Chondrocyte (in vitro differentiated cells): ENCODE data around the gene CRLF2. TPM values are rescaled to one million over a fixed set of nuclear protein-coding genes. Genes with fewer than 3 reads are reported as not detected.
"Not testable (repeated sequence)": the region's sequence is repeated elsewhere in the genome, so short reads cannot be mapped to it uniquely, and the experiment has no call there.

Experiments used
- DNase-seq: peaks from one replicate; pipeline ENCODE4 v3.0.0; 2021; ENCODE audit warnings: mixed read lengths, low spot score
- H3K27ac Mint-ChIP-seq: one replicate; pipeline ENCODE4 v1.8.0; 2021; ENCODE audit warnings: mild to moderate bottlenecking, moderate library complexity, mixed read lengths; ENCODE audit not compliant: unreplicated experiment
- H3K27me3 Mint-ChIP-seq: 2 replicates; pipeline ENCODE4 v1.8.0; 2021; ENCODE audit warnings: low read depth, mixed read lengths
- H3K36me3 Mint-ChIP-seq: 2 replicates; pipeline ENCODE4 v1.8.0; 2021; ENCODE audit warnings: low read depth, mixed read lengths
- H3K4me1 Mint-ChIP-seq: 2 replicates; pipeline ENCODE4 v1.8.0; 2021; ENCODE audit warnings: low read depth, mild to moderate bottlenecking, mixed read lengths
- H3K4me3 Mint-ChIP-seq: one replicate; pipeline ENCODE4 v1.8.0; 2021; ENCODE audit warnings: mild to moderate bottlenecking, moderate library complexity, mixed read lengths; ENCODE audit not compliant: unreplicated experiment
- H3K9me3 Mint-ChIP-seq: 2 replicates; pipeline ENCODE4 v1.8.0; 2021; ENCODE audit warnings: low read depth, mixed read lengths
- total RNA-seq: library from RNA; stranded (reverse); gene quantifications from 3 replicates; pipeline ENCODE4 v1.2.1, GENCODE V29; 2021
- TF ChIP-seq, protein P1 (sequence below): fragments of 200-600 bp; sonication (generic); IDR thresholded peaks from 2 replicates; pipeline ENCODE4 v1.5.0; 2021; ENCODE audit warnings: antibody characterized with exemption, mild to moderate bottlenecking, moderate library complexity

Gene CRLF2
- total RNA-seq, 1 donor from 2014 or later, result not detected

DNA sequence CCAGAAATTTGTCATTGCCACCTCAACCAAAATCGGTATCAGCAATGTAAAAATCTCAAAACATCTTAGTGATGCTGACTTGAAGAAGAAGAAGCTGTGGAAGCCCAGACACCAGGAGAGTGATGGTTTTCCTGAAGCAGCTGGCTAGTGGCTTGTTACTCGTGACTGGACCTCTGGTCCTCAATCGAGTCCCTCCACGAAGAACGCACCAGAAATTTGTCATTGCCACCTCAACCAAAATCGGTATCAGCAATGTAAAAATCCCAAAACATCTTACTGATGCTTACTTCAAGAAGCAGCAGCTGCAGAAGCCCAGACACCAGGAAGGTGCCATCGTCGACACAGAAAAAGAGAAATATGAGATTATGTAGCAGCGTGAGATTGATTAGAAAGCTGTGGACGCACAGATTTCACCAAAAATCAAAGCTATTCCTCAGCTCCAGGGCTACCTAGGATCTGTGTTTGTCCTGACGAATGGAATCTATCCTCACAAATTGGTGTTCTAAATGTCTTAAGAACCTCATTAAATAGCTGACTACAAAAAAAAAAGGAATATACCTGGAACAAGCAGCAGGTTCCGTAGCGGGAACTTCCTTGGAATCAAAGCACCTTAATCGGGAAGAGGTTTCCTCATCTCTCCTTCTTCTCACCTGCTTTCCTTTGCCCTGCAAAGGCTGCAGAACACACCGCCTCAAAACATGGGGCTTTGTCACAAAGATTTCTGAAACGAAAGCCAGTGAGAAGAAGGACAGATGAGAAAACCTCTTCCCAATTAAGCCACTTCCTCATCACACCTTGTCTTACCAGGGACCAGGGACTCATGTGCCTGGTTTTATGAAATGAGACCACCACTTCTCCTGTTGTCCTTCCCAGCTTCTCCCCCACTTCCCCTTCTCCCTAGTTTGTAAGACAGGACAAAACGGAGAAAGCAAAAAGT, 37.6 kb downstream of the CRLF2 start:
- DNase-seq, H3K36me3 Mint-ChIP-seq, H3K4me3 Mint-ChIP-seq, H3K27ac Mint-ChIP-seq, H3K9me3 Mint-ChIP-seq: not testable (repeated sequence)
- peaks cover 29% of the 10 kb centered on the region for H3K27me3 Mint-ChIP-seq
- peaks cover 11% of the 10 kb centered on the region for H3K4me1 Mint-ChIP-seq

DNA sequence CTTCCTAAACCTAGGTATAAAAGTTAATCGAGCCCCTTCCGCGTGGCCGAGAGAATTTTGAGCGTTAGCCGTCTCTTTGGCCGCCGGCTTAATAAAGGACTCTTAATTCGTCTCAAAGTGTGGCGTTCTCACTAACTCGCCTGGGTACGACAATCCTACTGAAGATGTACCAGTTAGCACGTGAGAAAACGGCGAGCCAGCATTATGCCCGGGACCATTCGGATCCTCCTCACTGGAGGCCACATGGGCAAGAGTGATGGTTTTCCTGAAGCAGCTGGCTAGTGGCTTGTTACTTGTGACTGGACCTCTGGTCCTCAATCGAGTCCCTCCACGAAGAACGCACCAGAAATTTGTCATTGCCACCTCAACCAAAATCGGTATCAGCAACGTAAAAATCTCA, 39.0 kb downstream of the CRLF2 start:
- H3K4me3 Mint-ChIP-seq, result not testable (repeated sequence)

DNA sequence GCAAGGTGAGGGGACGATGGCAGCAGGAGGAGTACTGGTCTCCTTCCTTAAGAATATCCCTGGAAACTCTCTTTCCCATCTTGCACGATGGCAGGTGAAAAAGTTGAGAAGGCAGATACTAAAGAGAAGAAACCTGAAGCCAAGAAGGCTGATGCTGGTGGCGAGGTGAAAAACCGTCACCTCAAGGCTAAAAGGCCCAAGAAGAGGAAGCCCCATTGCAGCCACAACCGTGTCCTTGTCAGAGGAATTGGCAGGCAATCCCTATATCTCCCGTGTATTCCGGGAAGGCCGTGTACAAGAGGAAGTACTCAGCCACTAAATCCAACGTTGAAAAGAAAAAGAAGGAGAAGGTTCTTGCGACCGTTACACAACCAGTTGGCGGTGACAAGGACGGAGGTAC, 40.0 kb downstream of the CRLF2 start:
- Mint-ChIP-seq H3K36me3 (peaks cover 2% of the 10 kb centered on the region), H3K4me3 (no peak overlapping the region), H3K27me3 (peaks cover 29% of the 10 kb centered on the region), H3K9me3 (no peaks in the 10 kb centered on the region), H3K27ac (no peak overlapping the region), H3K4me1 (peaks cover 7% of the 10 kb centered on the region)
- TF ChIP-seq, protein P1, sequence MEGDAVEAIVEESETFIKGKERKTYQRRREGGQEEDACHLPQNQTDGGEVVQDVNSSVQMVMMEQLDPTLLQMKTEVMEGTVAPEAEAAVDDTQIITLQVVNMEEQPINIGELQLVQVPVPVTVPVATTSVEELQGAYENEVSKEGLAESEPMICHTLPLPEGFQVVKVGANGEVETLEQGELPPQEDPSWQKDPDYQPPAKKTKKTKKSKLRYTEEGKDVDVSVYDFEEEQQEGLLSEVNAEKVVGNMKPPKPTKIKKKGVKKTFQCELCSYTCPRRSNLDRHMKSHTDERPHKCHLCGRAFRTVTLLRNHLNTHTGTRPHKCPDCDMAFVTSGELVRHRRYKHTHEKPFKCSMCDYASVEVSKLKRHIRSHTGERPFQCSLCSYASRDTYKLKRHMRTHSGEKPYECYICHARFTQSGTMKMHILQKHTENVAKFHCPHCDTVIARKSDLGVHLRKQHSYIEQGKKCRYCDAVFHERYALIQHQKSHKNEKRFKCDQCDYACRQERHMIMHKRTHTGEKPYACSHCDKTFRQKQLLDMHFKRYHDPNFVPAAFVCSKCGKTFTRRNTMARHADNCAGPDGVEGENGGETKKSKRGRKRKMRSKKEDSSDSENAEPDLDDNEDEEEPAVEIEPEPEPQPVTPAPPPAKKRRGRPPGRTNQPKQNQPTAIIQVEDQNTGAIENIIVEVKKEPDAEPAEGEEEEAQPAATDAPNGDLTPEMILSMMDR, result no peak
- DNase-seq, result no peak

More for the DNA sequence above, 39.0 kb downstream of the CRLF2 start:
- not testable (repeated sequence) for DNase-seq, H3K9me3 Mint-ChIP-seq, H3K36me3 Mint-ChIP-seq, H3K27ac Mint-ChIP-seq, H3K4me1 Mint-ChIP-seq
- peaks cover 29% of the 10 kb centered on the region for H3K27me3 Mint-ChIP-seq

DNA sequence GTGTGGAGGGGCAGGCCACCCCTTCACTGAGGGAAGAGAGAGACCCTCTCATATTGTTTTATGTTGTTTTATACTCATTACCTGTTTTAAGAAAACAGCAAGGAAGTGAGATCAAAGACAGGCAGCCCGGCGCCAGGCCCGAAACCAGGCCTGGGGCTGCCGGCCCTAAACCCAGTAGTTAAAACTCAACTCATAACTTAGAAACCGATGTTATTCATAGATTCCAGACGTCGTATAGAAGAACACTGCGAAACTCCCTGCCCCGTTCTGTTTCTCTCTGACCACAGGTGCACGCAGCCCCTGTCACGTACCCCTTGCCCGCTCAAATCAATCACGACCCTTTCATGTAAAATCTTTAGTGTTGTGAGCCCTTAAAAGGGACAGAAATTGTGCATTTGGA, 40.5 kb downstream of the CRLF2 start:
- not testable (repeated sequence) for H3K4me1 Mint-ChIP-seq, DNase-seq, H3K36me3 Mint-ChIP-seq, H3K9me3 Mint-ChIP-seq, H3K27ac Mint-ChIP-seq, H3K4me3 Mint-ChIP-seq
- peaks cover 29% of the 10 kb centered on the region for H3K27me3 Mint-ChIP-seq

DNA sequence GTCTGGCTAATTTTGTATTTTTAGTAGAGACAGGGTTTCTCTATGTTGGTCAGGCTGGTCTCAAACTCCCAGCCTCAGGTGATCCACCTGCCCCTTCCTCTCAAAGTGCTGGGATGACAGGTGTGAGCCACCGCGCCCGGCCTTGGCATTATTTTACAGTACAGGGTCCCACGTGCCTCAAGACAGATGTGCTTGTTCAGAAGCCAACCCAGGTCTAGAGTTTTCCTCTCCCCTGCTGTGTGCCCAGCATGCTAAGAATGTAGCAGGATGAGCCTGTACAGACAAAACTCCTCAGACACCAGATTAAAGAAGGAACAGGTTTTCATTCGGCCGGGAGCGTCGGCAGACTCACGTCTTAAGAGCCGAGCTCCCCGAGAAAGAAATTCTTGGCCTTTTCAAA, 42.2 kb downstream of the CRLF2 start:
- peaks cover 28% of the 10 kb centered on the region for H3K27me3 Mint-ChIP-seq
- H3K27ac Mint-ChIP-seq, result no peak overlapping the region
- H3K4me1 Mint-ChIP-seq, result peaks cover 11% of the 10 kb centered on the region
- no peaks in the 10 kb centered on the region for H3K9me3 Mint-ChIP-seq
- DNase-seq, result no peak
- TF ChIP-seq, protein P1, result no peak
- no peak overlapping the region for H3K4me3 Mint-ChIP-seq
- peaks cover 2% of the 10 kb centered on the region for H3K36me3 Mint-ChIP-seq

DNA sequence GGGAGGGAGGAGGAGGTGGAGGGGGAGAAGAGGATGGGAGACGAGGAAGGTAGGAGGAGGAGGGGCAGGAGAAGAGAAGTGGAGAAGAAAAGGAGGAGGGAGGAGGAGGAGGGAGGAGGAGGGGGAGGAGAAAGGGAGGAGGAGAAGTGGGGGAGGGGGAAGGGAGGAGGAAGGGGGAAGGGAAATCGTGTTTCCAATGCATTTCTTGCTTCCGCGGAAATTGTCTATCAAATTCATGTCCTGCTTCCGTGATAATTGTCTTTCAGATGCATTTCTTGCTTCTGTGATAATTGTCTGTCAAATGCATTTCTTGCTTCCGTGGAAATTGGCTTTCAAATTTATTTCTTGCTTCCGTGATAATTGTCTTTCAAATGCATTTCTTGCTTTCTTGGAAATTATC, 43.3 kb downstream of the CRLF2 start:
- TF ChIP-seq, protein P1, result no peak
- H3K27ac Mint-ChIP-seq, result no peak overlapping the region
- H3K9me3 Mint-ChIP-seq, result no peaks in the 10 kb centered on the region
- H3K36me3 Mint-ChIP-seq, result peaks cover 2% of the 10 kb centered on the region
- no peak overlapping the region for H3K4me3 Mint-ChIP-seq
- H3K4me1 Mint-ChIP-seq, result peaks cover 11% of the 10 kb centered on the region
- H3K27me3 Mint-ChIP-seq, result peaks cover 31% of the 10 kb centered on the region
- DNase-seq, result no peak
